AG04450 (cell line): ENCODE data around the gene NFS1. TPM values are rescaled to one million over a fixed set of nuclear protein-coding genes. Genes with fewer than 3 reads are reported as not detected.

Experiments
- CTCF ChIA-PET: fragments of 300-600, 350-600 bp; formaldehyde crosslinking; extraction: SDS; loops from one replicate; lab custom pipeline; 2022; ENCODE audit warnings: antibody characterized with exemption, inconsistent platforms; lab: Charles Lee
- POLR2A ChIA-PET: fragments of 350-600 bp; formaldehyde crosslinking; extraction: SDS; loops from one replicate; lab custom pipeline; 2021; ENCODE audit warnings: antibody characterized with exemption, inconsistent platforms; lab: Yijun Ruan, JAX
- DNase-seq: peaks from one replicate; pipeline ENCODE4 v3.0.0-alpha.2; 2011; ENCODE audit warnings: low read depth, low spot score
- H3K27ac ChIP-seq: one replicate; pipeline ENCODE4 v1.5.1; 2012; ENCODE audit warnings: low read depth, low read length, control low read depth
- H3K27me3 ChIP-seq: one replicate; pipeline ENCODE4 v1.6.0; 2012; ENCODE audit warnings: low read length; ENCODE audit not compliant: control insufficient read depth, insufficient read depth
- H3K4me3 ChIP-seq: 2 replicates; pipeline ENCODE4 v1.5.1; 2011; ENCODE audit warnings: mild to moderate bottlenecking, low read depth, low read length, control low read depth
- H3K9me3 ChIP-seq: 2 replicates; pipeline ENCODE4 v1.5.1; 2012; ENCODE audit warnings: low read length; ENCODE audit not compliant: control insufficient read depth, insufficient read depth
- polyA plus RNA-seq: library from polyadenylated mRNA; depleted of rRNA; stranded (reverse); fragments of >200 nt; gene quantifications from 2 replicates; pipeline ENCODE4 v1.2.3, GENCODE V29; 2011
- TF ChIP-seq, protein P1 (sequence below): IDR thresholded peaks from 2 replicates; pipeline ENCODE4 v1.5.1; 2011; ENCODE audit warnings: low read depth, low read length, control low read depth, inconsistent platforms

Gene NFS1
- polyA plus RNA-seq, 1 experiment: 44.4 TPM

DNA sequence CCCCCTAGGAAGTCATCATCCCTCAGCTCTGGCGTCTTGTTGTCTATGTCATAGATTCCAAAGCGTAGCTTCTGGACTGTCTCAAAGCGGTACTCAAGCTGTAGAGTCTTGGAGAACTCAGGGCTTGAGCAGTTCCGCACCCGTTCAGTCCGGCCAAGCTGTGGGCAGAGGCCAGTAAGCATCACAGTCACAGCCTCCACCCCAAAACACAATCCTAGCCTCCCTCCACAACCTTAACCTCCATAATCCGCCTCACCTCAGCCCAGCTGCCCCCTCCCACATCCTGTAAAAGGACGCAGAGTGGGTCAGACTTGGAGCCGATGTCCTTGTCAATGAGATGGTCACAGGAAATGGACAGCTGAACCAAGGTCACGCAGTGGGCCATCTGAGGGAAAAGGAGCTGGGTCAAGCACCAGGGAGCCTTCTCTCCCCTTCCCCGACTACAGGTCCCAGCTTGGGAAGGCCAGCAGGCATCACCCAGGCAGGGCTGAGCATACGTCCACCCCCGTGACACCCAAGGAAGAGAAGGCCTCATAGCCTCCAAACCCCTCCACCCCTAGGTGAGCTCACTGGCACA is 66.5 kb downstream of the NFS1 start:
- H3K9me3 ChIP-seq: no peaks in the 10 kb centered on the region
- H3K27ac ChIP-seq: no peak overlapping the region
- no peak overlapping the region for H3K4me3 ChIP-seq
- CTCF ChIA-PET: interaction anchor here (3.9 kb wide), 1 partner anchor 13 kb away, joined by 12 read pairs; no protein-coding TSS in a partner anchor
- DNase-seq: no peak
- H3K27me3 ChIP-seq: no peaks in the 10 kb centered on the region
- POLR2A ChIA-PET: no interaction called here
- TF ChIP-seq, protein P1, sequence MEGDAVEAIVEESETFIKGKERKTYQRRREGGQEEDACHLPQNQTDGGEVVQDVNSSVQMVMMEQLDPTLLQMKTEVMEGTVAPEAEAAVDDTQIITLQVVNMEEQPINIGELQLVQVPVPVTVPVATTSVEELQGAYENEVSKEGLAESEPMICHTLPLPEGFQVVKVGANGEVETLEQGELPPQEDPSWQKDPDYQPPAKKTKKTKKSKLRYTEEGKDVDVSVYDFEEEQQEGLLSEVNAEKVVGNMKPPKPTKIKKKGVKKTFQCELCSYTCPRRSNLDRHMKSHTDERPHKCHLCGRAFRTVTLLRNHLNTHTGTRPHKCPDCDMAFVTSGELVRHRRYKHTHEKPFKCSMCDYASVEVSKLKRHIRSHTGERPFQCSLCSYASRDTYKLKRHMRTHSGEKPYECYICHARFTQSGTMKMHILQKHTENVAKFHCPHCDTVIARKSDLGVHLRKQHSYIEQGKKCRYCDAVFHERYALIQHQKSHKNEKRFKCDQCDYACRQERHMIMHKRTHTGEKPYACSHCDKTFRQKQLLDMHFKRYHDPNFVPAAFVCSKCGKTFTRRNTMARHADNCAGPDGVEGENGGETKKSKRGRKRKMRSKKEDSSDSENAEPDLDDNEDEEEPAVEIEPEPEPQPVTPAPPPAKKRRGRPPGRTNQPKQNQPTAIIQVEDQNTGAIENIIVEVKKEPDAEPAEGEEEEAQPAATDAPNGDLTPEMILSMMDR: no peak

DNA sequence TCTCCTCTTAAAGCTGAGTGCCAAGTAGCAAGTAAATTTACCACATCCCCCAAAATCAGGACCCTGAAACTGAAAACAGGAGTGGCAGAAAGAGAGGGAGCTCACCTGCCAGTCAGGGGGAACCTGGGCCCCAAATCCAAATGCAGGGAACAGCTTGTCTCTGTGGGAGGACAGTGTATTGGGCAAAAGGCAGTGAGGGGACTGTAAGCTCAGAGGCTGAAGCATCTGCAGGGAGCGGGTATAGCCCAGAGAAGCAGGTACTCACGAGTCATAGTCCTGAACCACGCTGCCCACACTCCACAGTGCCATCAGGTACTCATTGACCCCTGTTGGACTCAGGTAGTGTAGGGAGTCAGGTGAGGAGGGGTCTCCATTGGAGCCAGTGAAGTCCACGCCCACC is 68.5 kb downstream of the NFS1 start:
- no peak for DNase-seq
- no peaks in the 10 kb centered on the region for H3K27me3 ChIP-seq
- H3K27ac ChIP-seq: no peak overlapping the region
- no peaks in the 10 kb centered on the region for H3K9me3 ChIP-seq
- ChIA-PET CTCF (interaction anchor here (3.9 kb wide), 1 partner anchor 11 kb away, joined by 12 read pairs; no protein-coding TSS in a partner anchor), POLR2A (no interaction called here)
- TF ChIP-seq, protein P1: no peak
- no peak overlapping the region for H3K4me3 ChIP-seq

GRCh38 chr20:35629427-35630145 is 69.6 kb downstream of the NFS1 start:
- Histone ChIP-seq H3K27me3 (no peaks in the 10 kb centered on the region), H3K4me3 (no peak overlapping the region), H3K9me3 (no peaks in the 10 kb centered on the region), H3K27ac (no peak overlapping the region)
- CTCF ChIA-PET: interaction anchor here (1.1 to 3.9 kb wide), 2 partner anchors 10 to 13 kb away, joined by 3 to 12 read pairs; no protein-coding TSS in a partner anchor
- TF ChIP-seq, protein P1: no peak
- no peak for DNase-seq
- POLR2A ChIA-PET: no interaction called here

DNA sequence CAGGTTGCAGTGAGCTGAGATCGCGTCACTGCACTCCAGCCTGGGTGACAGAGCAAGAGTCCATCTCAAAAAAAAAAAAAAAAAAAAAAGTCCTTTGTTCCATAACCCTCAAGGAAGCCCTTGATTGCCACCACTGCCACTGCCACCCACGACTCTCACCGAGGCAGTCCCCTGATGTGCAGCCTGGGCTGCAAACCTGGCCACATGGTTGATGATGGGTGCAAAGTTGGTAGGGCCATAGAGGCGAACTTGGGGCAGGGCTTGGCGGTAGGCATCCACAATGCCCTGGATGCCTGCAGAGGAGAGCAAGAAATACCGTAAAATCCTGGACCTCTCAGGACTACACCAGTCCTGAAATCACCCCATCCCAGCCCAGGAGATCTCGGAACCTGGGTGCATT is 72.0 kb downstream of the NFS1 start:
- Histone ChIP-seq H3K27ac (no peak overlapping the region), H3K27me3 (no peaks in the 10 kb centered on the region), H3K4me3 (no peak overlapping the region), H3K9me3 (no peaks in the 10 kb centered on the region)
- no peak for DNase-seq
- POLR2A ChIA-PET: no interaction called here
- TF ChIP-seq, protein P1: no peak
- CTCF ChIA-PET: no interaction called here

- POLR2A ChIA-PET: interaction anchor here (0.6 kb wide), 1 partner anchor 11 kb away, joined by 5 read pairs; the partner anchor contains the start of gene SPAG4
- CTCF ChIA-PET: no interaction called here
- Histone ChIP-seq H3K4me3 (no peak overlapping the region), H3K9me3 (no peaks in the 10 kb centered on the region), H3K27me3 (no peaks in the 10 kb centered on the region), H3K27ac (no peak overlapping the region)
- no peak for DNase-seq
- TF ChIP-seq, protein P1: no peak
Observed at GRCh38 chr20:35626386-35627001, 72.7 kb downstream of the NFS1 start.
